Type B pancreatic cell (in vitro differentiated cells): ENCODE measurements around the gene PIEZO1. TPM values are rescaled to one million over a fixed set of nuclear protein-coding genes. Genes with fewer than 3 reads are reported as not detected.

Source experiments
- DNase-seq: peaks from one replicate; pipeline ENCODE4 v3.0.0; 2021; ENCODE audit warnings: mixed read lengths; ENCODE audit not compliant: unreplicated experiment; ENCODE audit errors: extremely low spot score
- H3K27ac Mint-ChIP-seq: 2 replicates; pipeline ENCODE4 v1.8.0; 2021; ENCODE audit warnings: mild to moderate bottlenecking, mixed read lengths
- H3K27me3 Mint-ChIP-seq: 2 replicates; pipeline ENCODE4 v1.8.0; 2021; ENCODE audit warnings: mixed read lengths
- H3K36me3 Mint-ChIP-seq: 2 replicates; pipeline ENCODE4 v1.8.0; 2021; ENCODE audit warnings: mixed read lengths
- H3K4me1 Mint-ChIP-seq: one replicate; pipeline ENCODE4 v1.8.0; 2021; ENCODE audit warnings: mixed read lengths; ENCODE audit not compliant: unreplicated experiment
- H3K4me3 Mint-ChIP-seq: 2 replicates; pipeline ENCODE4 v1.8.0; 2021; ENCODE audit warnings: mild to moderate bottlenecking, mixed read lengths
- H3K9me3 Mint-ChIP-seq: 2 replicates; pipeline ENCODE4 v1.8.0; 2021; ENCODE audit warnings: mixed read lengths
- total RNA-seq: library from RNA; stranded (reverse); gene quantifications from 2 replicates; pipeline ENCODE4 v1.2.1, GENCODE V29; 2021; ENCODE audit warnings: low replicate concordance
- TF ChIP-seq, protein P1 (sequence below): fragments of 200-600 bp; sonication (generic); conservative IDR thresholded peaks from 2 replicates; pipeline ENCODE4 v1.5.0; 2021; ENCODE audit warnings: antibody characterized with exemption, mild to moderate bottlenecking

The PIEZO1 gene
- total RNA-seq, 1 donor from 2014 or later = 33.3 TPM

DNA sequence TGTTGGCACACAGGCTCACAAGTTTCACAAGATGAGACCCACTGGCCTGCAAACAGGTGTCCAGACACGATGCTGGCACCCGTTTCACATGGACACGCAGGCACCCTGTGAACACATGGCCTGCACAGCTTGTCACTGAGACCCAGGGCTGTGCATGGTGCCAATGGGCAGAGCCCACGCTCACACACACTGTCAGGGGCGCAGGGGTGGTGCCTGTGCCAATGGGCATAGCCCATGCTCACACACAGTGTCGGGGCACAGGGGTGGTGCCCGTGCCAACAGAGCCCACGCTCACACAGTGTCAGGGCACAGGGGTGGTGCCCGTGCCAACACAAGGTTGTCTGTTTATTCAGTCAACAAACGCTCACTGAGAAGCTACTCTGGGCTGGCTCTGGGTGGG is 49.4 kb downstream of the PIEZO1 start:
- Mint-ChIP-seq H3K4me3 (no peak overlapping the region), H3K27me3 (no peaks in the 10 kb centered on the region), H3K4me1 (no peaks in the 10 kb centered on the region), H3K36me3 (no peaks in the 10 kb centered on the region), H3K9me3 (no peaks in the 10 kb centered on the region), H3K27ac (no peak overlapping the region)
- no peak for DNase-seq
- TF ChIP-seq, protein P1, sequence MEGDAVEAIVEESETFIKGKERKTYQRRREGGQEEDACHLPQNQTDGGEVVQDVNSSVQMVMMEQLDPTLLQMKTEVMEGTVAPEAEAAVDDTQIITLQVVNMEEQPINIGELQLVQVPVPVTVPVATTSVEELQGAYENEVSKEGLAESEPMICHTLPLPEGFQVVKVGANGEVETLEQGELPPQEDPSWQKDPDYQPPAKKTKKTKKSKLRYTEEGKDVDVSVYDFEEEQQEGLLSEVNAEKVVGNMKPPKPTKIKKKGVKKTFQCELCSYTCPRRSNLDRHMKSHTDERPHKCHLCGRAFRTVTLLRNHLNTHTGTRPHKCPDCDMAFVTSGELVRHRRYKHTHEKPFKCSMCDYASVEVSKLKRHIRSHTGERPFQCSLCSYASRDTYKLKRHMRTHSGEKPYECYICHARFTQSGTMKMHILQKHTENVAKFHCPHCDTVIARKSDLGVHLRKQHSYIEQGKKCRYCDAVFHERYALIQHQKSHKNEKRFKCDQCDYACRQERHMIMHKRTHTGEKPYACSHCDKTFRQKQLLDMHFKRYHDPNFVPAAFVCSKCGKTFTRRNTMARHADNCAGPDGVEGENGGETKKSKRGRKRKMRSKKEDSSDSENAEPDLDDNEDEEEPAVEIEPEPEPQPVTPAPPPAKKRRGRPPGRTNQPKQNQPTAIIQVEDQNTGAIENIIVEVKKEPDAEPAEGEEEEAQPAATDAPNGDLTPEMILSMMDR = no peak

DNA sequence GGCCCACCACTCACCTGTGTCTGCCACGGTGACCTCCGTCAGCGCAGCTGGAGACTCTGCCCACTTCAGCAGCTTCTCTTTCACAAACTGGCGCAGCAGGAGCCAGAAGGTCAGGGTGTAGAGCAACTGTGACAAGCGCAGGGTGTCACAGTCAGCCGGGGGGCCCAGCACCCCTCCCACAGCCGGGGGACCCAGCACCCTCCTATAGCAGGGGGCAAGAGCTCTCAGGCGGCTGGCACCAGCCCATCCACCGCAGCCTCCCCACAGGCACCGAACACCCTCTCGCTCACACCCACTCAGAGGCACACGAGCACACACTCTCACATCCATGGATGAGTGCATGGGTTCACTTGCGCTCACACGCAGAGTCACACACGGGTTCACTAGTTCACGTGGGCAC is 49.9 kb downstream of the PIEZO1 start:
- Mint-ChIP-seq H3K4me1 (no peaks in the 10 kb centered on the region), H3K9me3 (no peaks in the 10 kb centered on the region), H3K36me3 (no peaks in the 10 kb centered on the region), H3K27ac (no peak overlapping the region), H3K4me3 (no peak overlapping the region), H3K27me3 (no peaks in the 10 kb centered on the region)
- TF ChIP-seq, protein P1 = no peak
- DNase-seq = no peak

DNA sequence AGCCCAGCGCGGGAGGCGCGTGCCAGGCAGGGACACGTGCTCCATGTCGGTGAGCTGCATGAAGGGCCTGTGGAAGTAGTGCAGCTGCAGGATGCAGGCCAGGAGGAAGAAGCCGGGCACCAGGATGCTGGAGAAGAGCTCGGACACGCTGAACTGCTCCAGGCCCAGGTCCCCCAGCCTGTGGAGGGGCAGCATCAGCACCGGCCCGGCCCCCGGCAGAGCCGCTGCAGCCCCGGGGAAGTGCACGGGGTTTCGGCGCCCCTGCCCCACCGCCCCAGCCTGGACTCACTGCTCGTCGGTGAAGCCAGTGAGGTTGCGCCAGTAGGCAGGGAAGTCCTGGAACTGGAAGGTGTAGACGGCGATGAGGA is 50.7 kb downstream of the PIEZO1 start:
- Mint-ChIP-seq H3K4me3 (no peak overlapping the region), H3K9me3 (no peaks in the 10 kb centered on the region), H3K27ac (no peak overlapping the region), H3K27me3 (no peaks in the 10 kb centered on the region), H3K4me1 (no peaks in the 10 kb centered on the region), H3K36me3 (no peaks in the 10 kb centered on the region)
- DNase-seq = no peak
- TF ChIP-seq, protein P1 = no peak

DNA sequence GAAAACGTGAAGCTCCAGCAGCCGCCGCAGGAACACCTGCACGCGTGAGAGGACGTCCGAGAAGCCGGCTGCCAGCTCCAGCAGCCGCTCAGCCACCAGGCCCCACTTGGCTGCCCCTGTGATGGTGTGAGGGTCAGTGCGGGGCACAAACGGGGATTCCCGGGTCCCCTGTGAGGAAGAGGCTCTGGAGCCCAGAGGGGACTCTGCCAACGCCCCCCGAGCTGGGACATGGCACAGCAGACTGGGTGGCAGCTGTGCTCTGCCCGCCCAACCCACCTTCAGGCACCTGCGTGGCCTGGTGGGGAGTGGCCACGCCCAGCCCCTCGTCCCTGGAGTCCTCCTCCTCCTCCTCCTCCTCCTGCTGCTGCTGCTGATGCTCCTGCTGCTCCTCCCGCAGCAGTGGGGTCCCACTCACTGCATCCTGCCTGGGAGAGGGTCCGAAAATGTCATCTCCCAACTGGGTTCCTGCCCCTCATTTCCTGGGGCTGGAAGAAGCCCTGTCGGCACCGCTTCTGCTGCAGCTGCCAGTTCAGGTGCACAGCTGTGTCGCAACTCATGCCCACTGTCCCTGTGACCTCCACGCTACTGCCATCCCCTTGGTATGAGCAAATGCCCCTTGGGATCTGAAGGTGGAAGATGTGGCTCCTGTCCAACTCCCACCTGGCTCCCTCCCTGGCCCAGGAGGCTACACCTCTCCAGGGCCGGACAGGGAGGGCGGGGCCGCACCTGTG is 51.2 kb downstream of the PIEZO1 start:
- H3K4me3 Mint-ChIP-seq = no peak overlapping the region
- no peaks in the 10 kb centered on the region for H3K4me1 Mint-ChIP-seq
- no peaks in the 10 kb centered on the region for H3K9me3 Mint-ChIP-seq
- H3K27me3 Mint-ChIP-seq = no peaks in the 10 kb centered on the region
- no peak overlapping the region for H3K27ac Mint-ChIP-seq
- TF ChIP-seq, protein P1 = no peak
- DNase-seq = no peak
- no peaks in the 10 kb centered on the region for H3K36me3 Mint-ChIP-seq

DNA sequence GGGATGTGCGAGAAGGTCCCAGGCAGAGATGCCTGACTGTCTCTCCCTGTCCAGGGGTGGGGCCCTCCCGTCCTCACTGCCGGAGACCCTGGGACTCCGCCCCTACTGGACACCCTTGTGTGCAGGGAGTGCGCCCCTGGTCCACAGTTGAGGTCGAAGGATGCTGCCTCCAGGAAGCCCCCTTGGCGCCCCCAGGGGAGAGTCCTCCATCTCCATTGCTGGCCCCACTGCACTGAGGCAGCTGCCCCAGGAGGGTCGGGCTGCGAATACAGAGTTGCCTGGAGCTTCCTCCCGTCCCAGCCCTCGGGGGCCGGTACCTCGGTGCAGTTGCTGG is 52.1 kb downstream of the PIEZO1 start:
- no peaks in the 10 kb centered on the region for H3K36me3 Mint-ChIP-seq
- H3K27me3 Mint-ChIP-seq = no peaks in the 10 kb centered on the region
- no peak for DNase-seq
- no peak overlapping the region for H3K27ac Mint-ChIP-seq
- no peaks in the 10 kb centered on the region for H3K9me3 Mint-ChIP-seq
- H3K4me1 Mint-ChIP-seq = no peaks in the 10 kb centered on the region
- TF ChIP-seq, protein P1 = no peak
- H3K4me3 Mint-ChIP-seq = no peak overlapping the region
